SK-N-SH treated with all-trans-retinoic acid at 6 μM for 48 hours (cell line): ENCODE data around the gene LRRC74B.

ENCODE experiments used
- ARNTL ChIP-seq: fragments of 450-650 bp; formaldehyde crosslinking; IDR thresholded peaks from 2 replicates; pipeline ENCODE4 v1.5.0; 2020; ENCODE audit warnings: low read depth, mild to moderate bottlenecking, moderate library complexity, borderline replicate concordance
- ISL1 ChIP-seq: fragments of 250-450 bp; sonication (Bioruptor Pico); IDR thresholded peaks from 2 replicates; pipeline ENCODE4 v2.1.2; 2022; ENCODE audit warnings: mild to moderate bottlenecking, moderate library complexity
- PATZ1 ChIP-seq: fragments of 250-450 bp; sonication (Bioruptor Pico); IDR thresholded peaks from 2 replicates; pipeline ENCODE4 v1.8.0; 2020; ENCODE audit warnings: mild to moderate bottlenecking, moderate library complexity, borderline replicate concordance
- POU6F1 ChIP-seq: fragments of 250-450 bp; sonication (Bioruptor Pico); IDR thresholded peaks from 2 replicates; pipeline ENCODE4 v1.8.0; 2021; ENCODE audit warnings: low read depth, mild to moderate bottlenecking, moderate library complexity, borderline replicate concordance
- PPARA ChIP-seq: fragments of 250-450 bp; sonication (Bioruptor Pico); IDR thresholded peaks from 2 replicates; pipeline ENCODE4 v1.5.0; 2020; ENCODE audit warnings: mild to moderate bottlenecking, borderline replicate concordance
- RARB ChIP-seq: fragments of 250-450 bp; sonication (Bioruptor Pico); IDR thresholded peaks from 2 replicates; pipeline ENCODE4 v1.8.0; 2021; ENCODE audit warnings: mild to moderate bottlenecking, moderate library complexity
- TOX ChIP-seq: fragments of 250-450 bp; sonication (Bioruptor Pico); IDR thresholded peaks from 2 replicates; pipeline ENCODE4 v1.8.0; 2021; ENCODE audit warnings: mild to moderate bottlenecking, moderate library complexity, borderline replicate concordance
- ZNF70 ChIP-seq: fragments of 450-650 bp; formaldehyde crosslinking; IDR thresholded peaks from 2 replicates; pipeline ENCODE4 v1.5.0; 2020; ENCODE audit warnings: mild to moderate bottlenecking, moderate library complexity
- ZNF8 ChIP-seq: fragments of 450-650 bp; formaldehyde crosslinking; IDR thresholded peaks from 2 replicates; pipeline ENCODE4 v1.5.0; 2020; ENCODE audit warnings: mild to moderate bottlenecking, moderate library complexity

DNA sequence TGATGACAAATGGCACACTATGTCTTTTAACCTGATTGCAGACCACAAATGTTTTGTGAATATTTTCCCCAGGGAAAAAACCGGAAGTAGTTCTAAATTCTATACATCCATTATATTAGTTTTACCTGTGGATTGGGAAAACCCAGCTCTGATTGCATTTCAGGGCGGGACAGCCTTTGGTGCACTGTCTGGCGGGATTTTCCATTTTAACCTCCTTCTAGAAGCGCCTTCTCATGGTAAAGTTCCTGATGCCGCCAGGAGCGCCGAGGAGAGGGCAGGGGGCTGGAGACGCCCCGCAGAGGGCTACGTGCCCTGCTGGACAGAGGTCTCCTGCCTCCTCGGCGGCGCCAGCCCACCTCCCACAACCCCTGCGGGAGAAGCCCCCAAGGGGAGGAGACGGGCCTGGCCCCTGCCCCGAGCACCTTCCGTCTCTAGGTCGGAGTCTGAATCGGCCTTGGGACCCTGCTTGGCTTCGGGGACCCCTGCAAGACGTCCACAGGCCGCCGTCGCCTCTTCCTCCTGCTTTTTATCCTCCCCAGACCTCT lies 32.0 kb upstream of the LRRC74B start:
- TF ChIP-seq TOX (CRISPR knock-in tag) = no peak
- no peak; the same call in 1 of the 2 replicates for TF ChIP-seq ZNF70 (CRISPR knock-in tag)
- no peak for TF ChIP-seq PPARA (CRISPR knock-in tag)
- TF ChIP-seq PATZ1 = no peak
- TF ChIP-seq POU6F1 (CRISPR knock-in tag) = no peak
- TF ChIP-seq ZNF8 = no peak
- no peak for TF ChIP-seq ISL1 (CRISPR knock-in tag)
- TF ChIP-seq RARB (CRISPR knock-in tag) = no peak
- TF ChIP-seq ARNTL = no peak
